ENCODE data around the gene MPL.

Gene MPL

DNA sequence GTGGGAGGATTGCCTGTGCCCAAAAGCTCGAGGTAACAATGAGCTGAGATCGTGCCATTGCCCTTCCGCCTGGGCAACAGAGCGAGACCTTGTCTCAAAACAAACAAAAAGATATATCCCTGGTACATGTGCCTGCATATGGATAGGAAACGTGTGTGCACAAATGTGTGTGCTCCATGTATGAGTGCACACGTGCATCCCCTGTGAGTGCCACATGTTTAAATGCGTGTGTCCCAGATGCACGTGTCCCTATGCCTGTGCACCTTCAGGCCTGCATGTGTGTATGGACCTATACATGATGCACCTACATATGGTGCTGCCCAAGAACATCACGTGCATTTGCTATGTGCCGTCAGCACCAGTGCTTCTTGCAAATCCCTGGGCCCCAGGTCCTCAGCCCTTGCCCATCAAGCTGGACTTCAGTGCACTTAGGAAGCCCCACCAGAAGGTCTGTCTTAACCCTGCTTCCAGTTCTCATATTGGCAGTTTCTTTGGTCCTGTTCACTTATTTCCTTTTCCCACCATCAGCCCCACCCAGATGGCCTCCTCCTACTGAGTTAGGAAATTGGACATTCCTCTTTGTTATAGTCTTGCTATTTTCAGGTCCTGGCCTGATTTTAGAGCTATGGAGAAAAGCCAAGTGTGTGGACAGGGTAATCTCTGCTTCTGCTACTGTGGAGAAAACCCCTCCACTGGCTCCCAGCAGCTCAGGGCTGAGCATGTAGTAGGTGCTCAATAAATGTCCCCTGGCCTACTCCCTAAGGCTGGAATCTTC lies 21.5 kb upstream of the MPL start:
- Histone ChIP-seq H3K4me3 (ENCODE audit: low read depth, low read length) (no peak overlapping the region), H3K36me3 (ENCODE audit: insufficient read depth, low read length) (no peaks in the 10 kb centered on the region), H3K27me3 (ENCODE audit: insufficient read depth, low read length) (no peaks in the 10 kb centered on the region), H3K79me2 (ENCODE audit: control insufficient read depth, insufficient read depth, low read length, unreplicated experiment) (no peaks in the 10 kb centered on the region), H3K27ac (ENCODE audit: low read depth, low read length) (no peak overlapping the region), H2AFZ (ENCODE audit: low read length, unreplicated experiment) (no peak overlapping the region), H3K4me1 (ENCODE audit: control insufficient read depth, insufficient read depth, low read length, unreplicated experiment) (no peaks in the 10 kb centered on the region)

DNA sequence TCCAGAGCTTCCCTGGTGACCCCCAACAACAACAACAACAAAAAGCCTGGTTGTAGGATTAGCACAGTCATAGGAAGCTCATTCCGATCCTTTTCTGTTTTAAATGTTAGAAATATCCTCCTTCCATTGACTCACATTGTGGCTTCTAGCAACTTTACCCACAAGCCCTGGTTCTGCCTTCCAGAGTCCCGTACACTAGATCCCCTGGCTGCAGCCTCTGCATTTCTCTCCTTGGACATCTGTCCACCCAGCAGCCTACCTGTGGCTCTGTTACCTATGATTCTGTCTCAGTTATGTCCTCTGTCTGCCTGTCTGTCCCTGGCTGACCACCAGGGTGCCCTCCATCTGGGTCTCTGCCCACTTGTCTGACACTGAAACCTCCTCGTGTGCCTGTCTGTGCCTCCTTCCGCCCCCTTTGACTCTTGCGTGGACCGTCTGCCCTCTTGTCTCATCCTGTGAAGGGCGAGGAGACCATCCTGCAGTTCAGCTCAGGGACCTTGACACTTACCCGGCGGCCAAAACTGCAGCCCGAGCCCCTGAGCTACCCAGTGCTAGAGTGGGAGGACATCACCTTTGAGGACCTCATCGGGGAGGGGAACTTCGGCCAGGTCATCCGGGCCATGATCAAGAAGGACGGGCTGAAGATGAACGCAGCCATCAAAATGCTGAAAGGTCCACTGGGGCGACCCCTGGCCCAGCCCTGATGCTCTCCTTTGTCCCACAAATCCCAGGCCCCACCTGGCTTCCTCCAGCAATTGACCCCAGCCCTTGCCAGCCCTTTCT lies 20.7 kb upstream of the MPL start:
- Histone ChIP-seq H3K27me3 (ENCODE audit: insufficient read depth, low read length) (no peaks in the 10 kb centered on the region), H3K36me3 (ENCODE audit: insufficient read depth, low read length) (no peaks in the 10 kb centered on the region), H3K4me1 (ENCODE audit: control insufficient read depth, insufficient read depth, low read length, unreplicated experiment) (no peaks in the 10 kb centered on the region), H2AFZ (ENCODE audit: low read length, unreplicated experiment) (no peak overlapping the region), H3K27ac (ENCODE audit: low read depth, low read length) (no peak overlapping the region), H3K79me2 (ENCODE audit: control insufficient read depth, insufficient read depth, low read length, unreplicated experiment) (no peaks in the 10 kb centered on the region), H3K4me3 (ENCODE audit: low read depth, low read length) (no peak overlapping the region)

DNA sequence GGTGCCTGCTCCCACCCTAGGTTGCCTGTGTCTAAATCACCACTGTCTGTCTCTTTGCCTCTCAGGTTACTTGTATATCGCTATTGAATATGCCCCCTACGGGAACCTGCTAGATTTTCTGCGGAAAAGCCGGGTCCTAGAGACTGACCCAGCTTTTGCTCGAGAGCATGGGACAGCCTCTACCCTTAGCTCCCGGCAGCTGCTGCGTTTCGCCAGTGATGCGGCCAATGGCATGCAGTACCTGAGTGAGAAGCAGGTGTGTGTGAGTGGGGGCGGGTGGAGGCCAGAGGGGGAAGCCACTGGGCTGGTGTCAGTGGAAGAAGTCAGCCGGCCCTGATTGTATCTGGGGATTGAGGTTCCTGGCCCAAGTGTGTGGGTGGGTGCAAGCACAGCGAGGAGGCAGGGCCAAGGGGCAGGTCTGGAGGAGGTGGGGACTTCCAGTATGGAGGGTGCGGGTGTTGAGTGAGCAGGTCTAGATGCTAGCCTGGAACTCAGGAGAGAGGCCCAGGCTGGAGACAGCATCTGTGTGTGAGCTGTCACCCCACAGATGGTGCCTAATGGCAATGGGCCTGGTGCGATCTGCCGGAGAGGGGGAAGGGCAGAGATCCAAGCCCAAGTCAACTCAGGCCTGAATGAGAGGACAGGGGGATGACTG lies 19.7 kb upstream of the MPL start:
- no peaks in the 10 kb centered on the region for H3K27me3 ChIP-seq (ENCODE audit: insufficient read depth, low read length)

DNA sequence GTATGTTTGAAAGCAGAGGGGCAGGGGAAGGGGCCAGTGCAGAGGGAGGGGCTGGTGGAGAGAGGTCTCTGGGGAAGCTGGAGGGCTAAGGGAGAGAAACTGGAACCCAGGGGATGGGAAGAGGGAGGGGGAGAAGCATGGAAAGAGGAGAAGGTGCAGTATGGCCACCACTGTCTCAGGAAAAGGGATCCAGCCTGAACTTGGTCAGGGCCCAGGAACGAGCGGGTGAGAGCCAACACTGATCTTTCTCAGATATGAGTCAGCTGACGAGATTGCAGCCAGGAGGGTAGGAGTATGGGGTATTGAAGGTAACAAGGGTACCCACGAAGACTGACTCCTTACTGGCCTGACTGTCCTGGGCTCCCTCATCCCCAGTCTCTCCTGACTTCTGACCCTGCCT lies 18.8 kb upstream of the MPL start:
- Histone ChIP-seq H2AFZ (ENCODE audit: low read length, unreplicated experiment) (no peak overlapping the region), H3K36me3 (ENCODE audit: insufficient read depth, low read length) (no peaks in the 10 kb centered on the region), H3K27ac (ENCODE audit: low read depth, low read length) (no peak overlapping the region), H3K4me3 (ENCODE audit: low read depth, low read length) (no peak overlapping the region), H3K4me1 (ENCODE audit: control insufficient read depth, insufficient read depth, low read length, unreplicated experiment) (no peaks in the 10 kb centered on the region), H3K27me3 (ENCODE audit: insufficient read depth, low read length) (no peaks in the 10 kb centered on the region), H3K79me2 (ENCODE audit: control insufficient read depth, insufficient read depth, low read length, unreplicated experiment) (no peaks in the 10 kb centered on the region)

More for the DNA sequence above, 19.7 kb upstream of the MPL start:
- H2AFZ ChIP-seq (ENCODE audit: low read length, unreplicated experiment), result no peak overlapping the region
- no peak overlapping the region for H3K27ac ChIP-seq (ENCODE audit: low read depth, low read length)
- H3K4me3 ChIP-seq (ENCODE audit: low read depth, low read length), result no peak overlapping the region
- no peaks in the 10 kb centered on the region for H3K4me1 ChIP-seq (ENCODE audit: control insufficient read depth, insufficient read depth, low read length, unreplicated experiment)
- H3K79me2 ChIP-seq (ENCODE audit: control insufficient read depth, insufficient read depth, low read length, unreplicated experiment), result no peaks in the 10 kb centered on the region
- H3K36me3 ChIP-seq (ENCODE audit: insufficient read depth, low read length), result no peaks in the 10 kb centered on the region

- Histone ChIP-seq H2AFZ (ENCODE audit: low read length, unreplicated experiment) (no peak overlapping the region), H3K27me3 (ENCODE audit: insufficient read depth, low read length) (no peaks in the 10 kb centered on the region), H3K4me1 (ENCODE audit: control insufficient read depth, insufficient read depth, low read length, unreplicated experiment) (no peaks in the 10 kb centered on the region), H3K79me2 (ENCODE audit: control insufficient read depth, insufficient read depth, low read length, unreplicated experiment) (no peaks in the 10 kb centered on the region), H3K27ac (ENCODE audit: low read depth, low read length) (no peak overlapping the region), H3K4me3 (ENCODE audit: low read depth, low read length) (no peak overlapping the region), H3K36me3 (ENCODE audit: insufficient read depth, low read length) (no peaks in the 10 kb centered on the region)
Measured at GRCh38 chr1:43319288-43319687, 18.3 kb upstream of the MPL start.

DNA sequence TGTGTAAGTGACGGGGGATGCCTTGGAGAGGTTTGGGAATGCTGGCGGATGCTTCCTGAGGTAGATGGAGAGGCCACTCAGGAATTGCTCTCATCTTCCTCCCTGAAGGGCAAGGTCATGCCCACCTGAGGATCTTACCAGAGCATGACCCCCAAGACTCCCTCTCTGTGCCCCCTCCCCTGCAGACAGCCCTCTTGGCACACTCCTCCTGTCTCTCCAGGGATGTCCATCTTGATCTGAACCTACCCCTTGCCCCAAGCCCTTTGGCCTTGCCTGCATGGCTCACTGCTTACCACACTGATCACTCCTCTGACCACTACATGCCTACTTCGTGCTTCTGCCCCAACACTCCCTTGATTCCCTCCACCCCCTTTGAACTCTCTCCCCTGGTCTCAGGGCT lies 17.9 kb upstream of the MPL start:
- no peak overlapping the region for H3K4me3 ChIP-seq (ENCODE audit: low read depth, low read length)
- no peaks in the 10 kb centered on the region for H3K79me2 ChIP-seq (ENCODE audit: control insufficient read depth, insufficient read depth, low read length, unreplicated experiment)
- H3K27me3 ChIP-seq (ENCODE audit: insufficient read depth, low read length), result no peaks in the 10 kb centered on the region
- no peaks in the 10 kb centered on the region for H3K36me3 ChIP-seq (ENCODE audit: insufficient read depth, low read length)
- H3K4me1 ChIP-seq (ENCODE audit: control insufficient read depth, insufficient read depth, low read length, unreplicated experiment), result no peaks in the 10 kb centered on the region
- H2AFZ ChIP-seq (ENCODE audit: low read length, unreplicated experiment), result no peak overlapping the region
- no peak overlapping the region for H3K27ac ChIP-seq (ENCODE audit: low read depth, low read length)

GRCh38 chr1:43321331-43321891 lies 16.2 kb upstream of the MPL start:
- no peaks in the 10 kb centered on the region for H3K27me3 ChIP-seq (ENCODE audit: insufficient read depth, low read length)
- no peaks in the 10 kb centered on the region for H3K79me2 ChIP-seq (ENCODE audit: control insufficient read depth, insufficient read depth, low read length, unreplicated experiment)
- H3K27ac ChIP-seq (ENCODE audit: low read depth, low read length), result no peak overlapping the region

DNA sequence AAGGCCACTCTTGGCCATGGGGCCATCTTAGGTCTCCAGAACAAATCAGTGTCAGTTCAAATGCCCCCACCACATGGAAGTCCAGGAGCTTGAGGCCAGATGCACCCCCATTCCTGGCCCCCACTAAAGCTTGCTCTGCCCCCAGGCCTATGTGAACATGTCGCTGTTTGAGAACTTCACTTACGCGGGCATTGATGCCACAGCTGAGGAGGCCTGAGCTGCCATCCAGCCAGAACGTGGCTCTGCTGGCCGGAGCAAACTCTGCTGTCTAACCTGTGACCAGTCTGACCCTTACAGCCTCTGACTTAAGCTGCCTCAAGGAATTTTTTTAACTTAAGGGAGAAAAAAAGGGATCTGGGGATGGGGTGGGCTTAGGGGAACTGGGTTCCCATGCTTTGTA lies 15.1 kb upstream of the MPL start:
- no peaks in the 10 kb centered on the region for H3K79me2 ChIP-seq (ENCODE audit: control insufficient read depth, insufficient read depth, low read length, unreplicated experiment)
- no peaks in the 10 kb centered on the region for H3K4me1 ChIP-seq (ENCODE audit: control insufficient read depth, insufficient read depth, low read length, unreplicated experiment)
- no peak overlapping the region for H3K27ac ChIP-seq (ENCODE audit: low read depth, low read length)
- no peaks in the 10 kb centered on the region for H3K36me3 ChIP-seq (ENCODE audit: insufficient read depth, low read length)
- H3K27me3 ChIP-seq (ENCODE audit: insufficient read depth, low read length), result no peaks in the 10 kb centered on the region
- no peak overlapping the region for H2AFZ ChIP-seq (ENCODE audit: low read length, unreplicated experiment)
- H3K4me3 ChIP-seq (ENCODE audit: low read depth, low read length), result no peak overlapping the region

More at GRCh38 chr1:43321331-43321891, 16.2 kb upstream of the MPL start:
- Histone ChIP-seq H2AFZ (ENCODE audit: low read length, unreplicated experiment) (no peak overlapping the region), H3K4me3 (ENCODE audit: low read depth, low read length) (no peak overlapping the region), H3K36me3 (ENCODE audit: insufficient read depth, low read length) (no peaks in the 10 kb centered on the region), H3K4me1 (ENCODE audit: control insufficient read depth, insufficient read depth, low read length, unreplicated experiment) (no peaks in the 10 kb centered on the region)

GRCh38 chr1:43324810-43325209 lies 12.8 kb upstream of the MPL start:
- H3K36me3 ChIP-seq (ENCODE audit: insufficient read depth, low read length), result no peaks in the 10 kb centered on the region
- H3K79me2 ChIP-seq (ENCODE audit: control insufficient read depth, insufficient read depth, low read length, unreplicated experiment), result no peaks in the 10 kb centered on the region
- H3K27me3 ChIP-seq (ENCODE audit: insufficient read depth, low read length), result no peaks in the 10 kb centered on the region
- peaks cover 2% of the 10 kb centered on the region for H3K4me1 ChIP-seq (ENCODE audit: control insufficient read depth, insufficient read depth, low read length, unreplicated experiment)
- no peak overlapping the region for H3K4me3 ChIP-seq (ENCODE audit: low read depth, low read length)
- H2AFZ ChIP-seq (ENCODE audit: low read length, unreplicated experiment), result no peak overlapping the region
- H3K27ac ChIP-seq (ENCODE audit: low read depth, low read length), result no peak overlapping the region

- Histone ChIP-seq H3K27me3 (ENCODE audit: insufficient read depth, low read length) (no peaks in the 10 kb centered on the region), H3K79me2 (ENCODE audit: control insufficient read depth, insufficient read depth, low read length, unreplicated experiment) (no peaks in the 10 kb centered on the region), H3K27ac (ENCODE audit: low read depth, low read length) (no peak overlapping the region), H3K4me3 (ENCODE audit: low read depth, low read length) (no peak overlapping the region), H2AFZ (ENCODE audit: low read length, unreplicated experiment) (no peak overlapping the region), H3K36me3 (ENCODE audit: insufficient read depth, low read length) (no peaks in the 10 kb centered on the region), H3K4me1 (ENCODE audit: control insufficient read depth, insufficient read depth, low read length, unreplicated experiment) (peaks cover 8% of the 10 kb centered on the region)
Measured at GRCh38 chr1:43325381-43325780, 12.2 kb upstream of the MPL start.
